Activated naive CD4-positive, alpha-beta T cell treated with anti-CD3 and anti-CD28 coated beads, Interleukin-2, amount 50 U/mL, for 72 hours (primary cell): ENCODE results near the gene YKT6. TPM values are rescaled to one million over a fixed set of nuclear protein-coding genes. Genes with fewer than 3 reads are reported as not detected.

ENCODE experiments used
- ATAC-seq, 2 donors: fragments of 150-1000 bp; cut with Tn5 transposase; 2 replicates each; pipeline ENCODE4 v1.10.0; 2021; ENCODE audit warnings: mild to moderate bottlenecking in 2 of 2, moderate library complexity in 2 of 2
- DNase-seq, 2 donors: peaks; one replicate each; pipeline ENCODE4 v3.0.0; 2021 to 2022; ENCODE audit warnings: low spot score in 2 of 2
- H3K27ac Mint-ChIP-seq, 2 donors: one replicate each; pipeline ENCODE4 v1.8.0; 2022; ENCODE audit warnings: mild to moderate bottlenecking in 2 of 2, mixed read lengths in 2 of 2
- H3K36me3 Mint-ChIP-seq, 2 donors: one replicate each; pipeline ENCODE4 v1.8.0; 2022; ENCODE audit warnings: mixed read lengths in 2 of 2
- H3K9me3 Mint-ChIP-seq, 2 donors: one replicate each; pipeline ENCODE4 v1.8.0; 2022; ENCODE audit warnings: mixed read lengths in 2 of 2
- total RNA-seq, 2 donors: library from RNA; stranded (reverse); gene quantifications; one replicate each; pipeline ENCODE4 v1.2.3, GENCODE V29; 2022

YKT6 gene
- total RNA-seq, 2 donors from 2014 or later: 45.2 to 72.9 TPM

DNA sequence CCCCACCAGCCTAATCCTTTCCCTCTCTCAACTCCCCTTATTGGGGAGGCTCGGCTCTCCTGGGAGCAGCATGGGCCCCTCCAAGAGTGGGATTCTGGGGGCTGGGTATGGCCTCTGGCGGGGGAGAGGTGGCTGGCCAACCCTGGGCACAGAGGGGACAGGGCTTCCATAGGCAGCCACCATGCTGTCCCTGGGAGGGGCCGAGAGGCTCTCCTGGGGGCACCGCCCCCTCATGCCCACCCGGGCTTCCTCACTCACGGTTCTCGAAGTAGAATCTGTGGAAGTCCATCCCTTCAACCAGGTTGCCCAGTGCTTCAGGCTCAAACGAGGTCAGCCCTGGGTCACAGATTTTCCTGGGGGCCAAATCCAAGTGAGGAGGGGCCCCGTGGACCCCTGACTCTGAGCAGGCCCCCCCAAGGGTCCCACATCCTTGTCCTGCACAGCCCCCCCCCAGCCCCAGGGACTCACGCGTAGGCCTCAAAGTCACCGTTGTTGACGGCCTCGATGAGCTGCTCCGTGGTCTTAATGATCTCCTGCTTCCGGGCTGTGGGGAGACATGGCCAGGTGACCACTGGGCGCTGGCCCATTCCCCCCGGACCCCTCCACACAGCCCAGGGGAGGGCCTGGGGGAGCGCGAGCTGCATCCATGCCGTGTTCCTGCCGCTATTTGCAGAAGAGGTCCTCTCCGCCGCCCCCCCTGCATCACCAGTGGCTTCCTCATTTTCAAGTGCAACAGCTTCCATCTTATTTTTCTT, 19.8 kb downstream of the YKT6 start:
- H3K27ac Mint-ChIP-seq: no peak overlapping the region
- no peaks in the 10 kb centered on the region for H3K9me3 Mint-ChIP-seq
- ATAC-seq (no peak), DNase-seq (no peak)
- H3K36me3 Mint-ChIP-seq: no peaks in the 10 kb centered on the region

DNA sequence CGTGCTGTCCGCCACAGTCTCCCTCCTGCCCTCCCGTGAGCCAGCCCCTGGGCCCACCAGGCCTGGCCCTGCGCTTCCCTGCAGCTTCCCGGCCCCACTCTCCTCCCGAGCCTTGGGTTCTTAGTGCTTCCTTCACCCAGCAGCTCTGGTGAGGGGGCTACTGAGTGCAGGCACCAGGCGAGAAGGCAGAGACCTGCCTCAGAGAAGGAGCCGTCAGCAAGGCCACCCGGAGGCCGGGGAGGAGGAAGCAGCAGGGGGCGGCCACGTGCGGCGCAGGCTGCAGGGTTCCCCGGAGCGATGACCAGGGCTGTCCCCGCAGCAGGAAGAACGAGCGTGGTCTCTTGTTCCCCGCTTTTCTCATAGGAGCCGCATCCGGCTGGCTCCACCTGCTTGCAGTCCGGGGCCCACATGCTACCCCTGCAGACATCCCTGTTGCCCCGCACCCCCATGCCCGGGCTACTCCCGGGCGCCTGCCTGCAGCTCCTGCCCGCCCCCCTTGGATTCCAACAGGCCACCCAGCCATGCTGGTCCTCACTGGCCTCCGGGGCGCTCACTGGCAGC, 20.5 kb downstream of the YKT6 start:
- ATAC-seq: no peak
- Mint-ChIP-seq H3K36me3 (no peaks in the 10 kb centered on the region), H3K9me3 (no peaks in the 10 kb centered on the region), H3K27ac (no peak overlapping the region)
- peak in 1 of 2 donors; percentile 35 for DNase-seq

DNA sequence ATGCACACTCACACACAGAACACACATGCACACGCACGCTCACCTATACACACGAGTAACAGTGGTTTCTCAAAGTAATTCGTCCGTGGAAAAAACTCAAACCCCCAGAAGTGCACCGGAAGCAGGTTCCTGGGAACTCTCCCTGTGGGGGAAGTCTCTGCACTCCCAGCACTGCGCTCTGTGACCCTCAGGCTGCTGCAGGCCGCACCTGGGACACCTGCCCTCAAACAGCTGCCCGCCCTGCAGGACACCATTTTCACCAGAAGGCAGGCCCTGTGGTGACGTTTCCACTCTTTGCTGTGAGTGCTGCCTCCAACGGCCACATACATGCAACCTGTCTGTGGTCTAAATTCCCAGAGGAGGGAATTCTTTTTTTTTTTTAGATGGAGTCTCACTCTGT, 21.3 kb downstream of the YKT6 start:
- ATAC-seq (no peak), DNase-seq (peak in 1 of 2 donors; percentile 47)
- H3K9me3 Mint-ChIP-seq: no peaks in the 10 kb centered on the region
- H3K27ac Mint-ChIP-seq: no peak overlapping the region
- no peaks in the 10 kb centered on the region for H3K36me3 Mint-ChIP-seq

DNA sequence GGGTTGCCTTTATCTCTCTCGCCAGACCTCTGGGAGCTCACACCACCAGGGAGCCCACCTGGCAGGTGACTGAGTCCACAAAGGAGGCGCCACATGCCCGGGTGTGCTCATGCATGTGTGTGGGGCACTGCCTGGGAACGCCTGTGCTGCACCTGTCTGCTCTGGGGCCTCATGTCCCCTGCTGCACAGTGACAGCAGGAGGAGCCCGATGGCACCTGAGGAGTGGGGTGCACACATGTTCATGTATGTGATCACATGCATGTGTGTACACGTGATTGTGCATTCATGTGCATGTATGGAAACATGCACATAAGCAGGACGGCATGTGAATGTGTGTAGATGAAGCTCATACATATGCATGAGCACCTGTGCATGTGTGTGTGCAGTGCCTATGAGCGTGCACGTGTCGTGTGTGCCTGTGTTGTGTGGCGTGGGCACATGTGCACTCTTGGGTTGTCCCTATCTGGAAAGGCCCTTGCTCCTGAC, 22.0 kb downstream of the YKT6 start:
- Mint-ChIP-seq H3K36me3 (no peaks in the 10 kb centered on the region), H3K27ac (no peak overlapping the region), H3K9me3 (no peaks in the 10 kb centered on the region)
- ATAC-seq (no peak), DNase-seq (no peak)

DNA sequence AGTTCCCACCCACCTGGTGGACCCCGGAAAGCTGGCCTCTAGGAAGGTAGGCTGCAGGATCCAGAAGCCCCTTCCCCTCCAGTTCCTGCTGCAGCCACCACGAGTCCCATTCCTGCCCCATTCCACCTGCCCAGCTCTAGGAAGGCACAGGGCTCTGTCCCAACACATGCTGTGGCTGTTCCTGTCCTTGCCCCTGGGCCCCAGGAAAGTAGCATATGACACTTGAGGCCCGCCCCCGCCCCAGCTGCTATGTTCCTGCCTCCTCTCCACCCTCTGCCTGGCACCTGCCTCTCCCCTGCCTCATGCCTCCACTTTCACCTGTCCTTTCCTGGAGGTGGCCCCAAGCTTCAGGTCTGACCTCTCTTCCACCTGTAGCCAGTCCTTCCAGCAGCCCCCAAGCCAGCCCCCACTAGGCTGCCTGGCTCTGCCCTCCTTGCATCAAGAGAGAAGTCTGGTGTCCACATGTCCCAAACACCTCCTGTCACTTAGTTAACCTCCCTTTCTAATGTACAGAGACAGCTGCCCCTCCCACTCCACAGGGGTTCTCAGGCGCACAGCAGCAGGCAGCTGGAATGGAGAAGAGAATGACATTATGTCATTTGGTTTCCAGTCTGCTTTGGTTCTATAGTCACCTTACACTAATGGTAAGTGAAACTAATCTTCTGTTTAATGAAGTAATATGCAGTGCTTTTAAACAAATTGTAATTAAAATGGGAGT, 22.7 kb downstream of the YKT6 start:
- Mint-ChIP-seq H3K27ac (peak overlapping the region in 1 of 2 donors; percentile 86), H3K9me3 (no peaks in the 10 kb centered on the region), H3K36me3 (no peaks in the 10 kb centered on the region)
- ATAC-seq (no peak), DNase-seq (no peak)

DNA sequence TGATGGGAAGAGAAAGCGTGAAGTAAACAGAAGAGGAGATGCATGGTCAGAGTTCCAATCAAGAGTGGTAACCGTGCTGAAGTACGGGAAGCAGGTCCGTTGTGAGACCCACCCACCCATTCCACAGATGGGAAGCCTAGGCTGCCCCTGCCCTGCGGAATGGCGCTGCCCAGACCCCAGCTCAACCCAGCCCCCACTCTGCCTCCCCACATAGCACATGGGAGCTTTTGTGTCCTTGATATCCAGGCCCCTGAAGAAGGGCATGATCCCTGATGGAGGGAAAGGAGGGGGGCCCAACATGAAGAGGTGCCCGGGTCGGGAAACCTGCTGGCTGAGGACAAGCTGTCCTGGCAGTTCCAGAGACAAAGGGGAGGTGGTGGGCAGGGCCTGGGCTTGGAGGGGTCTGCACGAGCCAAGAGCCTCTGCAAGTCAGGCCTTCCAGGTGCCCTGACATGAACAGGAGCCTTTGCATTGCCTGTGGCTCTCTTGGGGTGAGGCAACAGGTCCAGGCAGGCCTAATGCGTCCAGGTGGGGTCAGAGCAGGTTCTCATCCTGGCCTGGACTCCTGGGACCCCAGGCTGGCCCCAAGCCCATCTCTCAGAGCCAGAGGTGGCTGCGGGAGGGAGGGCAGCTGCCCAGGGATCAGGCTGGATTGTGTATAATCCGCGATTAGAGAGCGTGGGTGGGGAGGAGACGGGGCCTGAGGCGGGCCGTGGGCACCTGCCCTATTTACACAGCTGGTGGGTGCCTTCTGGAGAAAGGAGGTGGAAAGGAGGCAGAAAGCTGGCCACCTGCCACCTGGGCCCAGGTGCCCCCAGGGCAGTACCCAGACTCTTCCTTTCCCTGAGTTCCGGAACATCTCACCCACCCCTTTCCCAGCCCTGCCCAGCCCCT, 23.5 kb downstream of the YKT6 start:
- H3K36me3 Mint-ChIP-seq: no peaks in the 10 kb centered on the region
- DNase-seq (no peak), ATAC-seq (no peak)
- H3K9me3 Mint-ChIP-seq: no peaks in the 10 kb centered on the region
- no peak overlapping the region for H3K27ac Mint-ChIP-seq

DNA sequence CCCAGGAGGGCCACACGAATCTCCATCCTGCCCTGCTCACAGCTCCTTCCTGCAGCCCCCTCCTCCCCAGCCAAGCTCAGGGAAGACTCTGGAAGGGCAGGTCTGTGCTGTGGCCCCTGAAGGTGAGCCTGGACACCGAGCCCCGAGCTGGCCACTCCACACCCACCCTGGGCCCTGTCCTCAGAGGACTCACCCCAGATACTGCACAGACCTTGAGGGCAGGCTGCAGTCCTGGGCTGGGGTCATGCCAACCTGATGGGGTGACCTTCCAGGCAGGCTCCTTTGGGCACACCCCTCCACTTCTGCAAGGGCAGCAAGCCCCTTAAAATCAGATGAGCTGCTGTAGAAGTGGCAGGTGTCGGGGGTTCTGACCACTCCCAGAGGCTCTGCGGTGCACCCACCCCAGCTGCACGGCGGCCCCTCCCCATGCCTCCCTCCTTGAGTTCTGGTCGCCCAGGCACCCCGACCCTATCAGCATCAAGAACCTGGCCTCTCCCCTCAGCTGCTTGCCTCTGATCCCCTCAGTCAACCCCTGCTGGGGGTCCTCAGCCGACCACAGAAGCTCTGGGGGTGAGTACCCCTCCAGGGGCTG, 24.3 kb downstream of the YKT6 start:
- Mint-ChIP-seq H3K36me3 (no peaks in the 10 kb centered on the region), H3K9me3 (no peaks in the 10 kb centered on the region), H3K27ac (no peak overlapping the region)
- DNase-seq (no peak), ATAC-seq (no peak)

DNA sequence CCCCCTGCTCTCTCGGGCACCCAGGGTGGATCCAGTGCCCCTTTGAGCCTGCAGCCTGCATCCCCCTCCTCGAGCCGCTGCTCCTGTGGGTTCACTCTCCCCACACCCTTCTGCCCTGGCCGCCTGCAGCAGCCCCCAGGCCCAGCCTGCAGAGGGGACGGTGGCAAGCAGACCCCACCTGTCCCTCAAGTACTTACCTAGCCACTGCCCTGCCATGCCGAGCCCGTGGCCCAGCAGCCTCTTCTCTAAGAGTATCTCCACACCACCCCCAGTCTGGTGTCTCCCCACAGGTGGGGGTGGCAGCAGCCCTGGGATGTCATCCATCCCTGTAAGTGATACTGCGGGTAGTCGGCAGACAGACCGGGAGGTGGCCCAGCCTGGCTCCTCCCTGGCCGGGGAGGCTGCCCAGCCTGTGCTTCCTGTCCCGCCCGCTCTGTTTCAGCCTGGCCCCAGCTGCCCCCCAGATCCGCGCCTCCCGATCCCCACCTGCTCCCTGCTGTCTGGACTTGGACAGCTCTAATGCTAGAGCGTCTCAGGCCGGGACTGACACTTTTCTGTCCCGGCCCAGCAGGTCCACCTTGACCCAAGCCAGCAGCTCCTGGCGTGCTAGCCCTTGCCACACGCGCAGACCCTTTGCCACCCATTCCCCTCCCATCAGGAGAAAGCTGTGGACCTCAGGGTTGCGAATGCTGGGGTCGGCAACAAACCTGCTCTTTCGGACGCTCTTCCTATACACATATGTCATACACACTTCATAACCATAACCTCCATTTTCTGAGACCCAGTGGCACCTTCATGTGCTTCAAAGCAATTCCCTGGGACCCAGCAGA, 25.0 kb downstream of the YKT6 start:
- no peak for ATAC-seq
- Mint-ChIP-seq H3K36me3 (no peaks in the 10 kb centered on the region), H3K27ac (peak overlapping the region in 1 of 2 donors; percentile 36), H3K9me3 (no peaks in the 10 kb centered on the region)
- no peak for DNase-seq

DNA sequence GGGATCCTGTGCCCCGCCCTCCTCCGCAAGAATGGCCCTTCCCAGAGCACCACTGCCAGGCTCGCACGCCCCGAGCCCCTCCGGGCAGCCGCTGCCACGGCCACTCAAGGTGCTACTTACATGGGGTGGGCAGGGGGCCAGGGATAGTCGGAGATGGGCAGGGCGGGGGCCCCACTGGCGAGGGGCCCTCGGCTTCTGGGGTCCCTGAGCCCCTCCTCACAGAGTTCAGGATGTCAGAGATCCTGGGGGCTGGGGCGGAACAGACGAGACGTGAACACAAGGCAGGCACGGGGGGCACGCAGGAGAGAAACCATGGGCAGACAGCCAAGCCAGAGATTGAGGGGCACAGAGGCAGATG, 25.6 kb downstream of the YKT6 start:
- no peak overlapping the region for H3K27ac Mint-ChIP-seq
- DNase-seq (no peak), ATAC-seq (no peak)
- no peaks in the 10 kb centered on the region for H3K9me3 Mint-ChIP-seq
- no peaks in the 10 kb centered on the region for H3K36me3 Mint-ChIP-seq

DNA sequence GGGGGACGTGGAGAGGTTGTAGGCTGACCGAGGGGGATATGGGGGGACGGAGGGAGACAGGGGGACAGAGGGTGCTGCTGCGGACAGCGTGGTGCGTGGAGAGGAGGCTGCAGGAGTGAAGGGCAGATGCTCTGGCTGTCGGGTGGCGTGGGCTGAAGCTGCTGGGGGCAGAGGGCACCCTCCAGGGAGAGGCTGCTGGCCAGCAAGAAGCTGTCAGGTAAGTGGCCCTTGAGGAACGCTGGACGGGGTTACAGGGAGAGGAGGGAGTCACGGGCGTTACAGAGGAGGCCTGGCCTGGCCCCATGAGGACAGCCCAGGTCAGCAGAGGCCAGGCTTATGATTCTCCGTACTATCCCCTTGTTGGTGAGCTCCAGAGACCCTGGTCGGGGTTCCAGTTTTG, 27.1 kb downstream of the YKT6 start:
- DNase-seq (no peak), ATAC-seq (no peak)
- H3K27ac Mint-ChIP-seq: peak overlapping the region in 1 of 2 donors; percentile 49
- no peaks in the 10 kb centered on the region for H3K36me3 Mint-ChIP-seq
- H3K9me3 Mint-ChIP-seq: no peaks in the 10 kb centered on the region

DNA sequence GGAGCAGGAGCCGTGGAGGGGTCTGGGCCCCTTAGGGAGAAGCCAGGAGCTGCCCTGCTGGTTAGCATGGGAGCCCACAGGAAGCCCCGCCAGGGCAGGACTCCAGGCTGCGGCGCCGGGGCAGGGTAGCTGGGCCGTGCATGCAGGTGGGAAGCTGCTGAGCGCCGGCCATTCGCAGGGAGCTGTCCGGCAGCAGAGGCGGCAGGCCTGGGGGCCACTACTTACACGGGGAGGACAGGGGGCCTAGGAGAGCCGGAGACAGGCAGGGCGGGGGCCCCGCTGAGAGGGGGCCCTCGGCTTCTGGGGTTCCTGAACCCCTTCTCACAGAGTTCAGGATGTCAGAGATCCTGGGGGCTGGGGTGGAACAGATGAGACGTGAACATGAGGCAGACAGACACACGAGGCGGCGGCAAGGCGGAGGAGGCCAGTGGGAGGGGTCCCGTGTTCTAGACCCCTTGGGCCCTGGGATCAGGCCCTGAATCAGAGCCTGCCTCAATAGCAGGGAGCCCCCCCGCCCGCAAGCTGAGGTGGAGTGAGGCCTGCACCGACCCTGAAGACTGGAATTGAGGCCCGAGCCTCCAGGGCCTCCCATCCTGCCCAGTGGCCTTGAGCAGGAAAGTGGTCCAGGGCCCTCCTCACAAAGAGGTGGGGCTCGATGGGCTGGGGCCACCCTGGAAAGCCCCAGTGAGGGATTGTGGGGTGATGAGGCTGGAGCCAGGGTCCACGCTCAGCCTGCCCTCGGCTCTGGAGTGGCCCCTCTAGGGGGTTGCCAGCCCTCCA, 28.0 kb downstream of the YKT6 start:
- no peaks in the 10 kb centered on the region for H3K9me3 Mint-ChIP-seq
- H3K36me3 Mint-ChIP-seq: no peaks in the 10 kb centered on the region
- ATAC-seq: no peak
- DNase-seq: no peak
- peak overlapping the region in 1 of 2 donors; percentile 49 for H3K27ac Mint-ChIP-seq

DNA sequence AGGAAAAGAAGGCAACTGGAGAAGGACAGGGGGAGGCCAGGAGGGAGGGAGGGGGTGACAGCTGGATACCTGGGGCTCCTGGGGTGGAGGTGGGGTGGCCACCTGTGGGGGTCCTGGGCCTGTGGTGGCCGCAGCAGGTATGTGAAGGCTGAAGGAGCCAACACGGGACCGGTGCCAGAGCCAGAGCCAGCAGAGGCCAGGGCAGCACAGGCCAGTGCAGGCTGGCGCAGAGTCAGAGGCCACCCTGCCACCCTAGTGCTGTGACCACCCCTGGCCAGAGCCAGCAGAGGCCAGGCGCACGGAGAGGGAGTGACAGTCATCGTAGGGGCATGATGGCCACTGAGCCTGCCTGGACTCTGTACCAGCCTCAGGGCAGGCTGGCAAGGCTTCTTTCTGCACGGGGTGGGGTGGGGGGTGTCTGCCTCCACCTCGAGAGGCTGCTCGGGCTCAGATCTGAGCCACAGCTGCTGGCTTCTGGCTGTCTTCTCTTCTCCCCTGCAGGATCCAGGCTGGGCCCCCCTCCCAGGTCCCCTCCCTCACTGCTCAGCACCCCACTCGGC, 28.8 kb downstream of the YKT6 start:
- Mint-ChIP-seq H3K27ac (no peak overlapping the region), H3K9me3 (no peaks in the 10 kb centered on the region), H3K36me3 (no peaks in the 10 kb centered on the region)
- no peak for DNase-seq
- ATAC-seq: no peak

DNA sequence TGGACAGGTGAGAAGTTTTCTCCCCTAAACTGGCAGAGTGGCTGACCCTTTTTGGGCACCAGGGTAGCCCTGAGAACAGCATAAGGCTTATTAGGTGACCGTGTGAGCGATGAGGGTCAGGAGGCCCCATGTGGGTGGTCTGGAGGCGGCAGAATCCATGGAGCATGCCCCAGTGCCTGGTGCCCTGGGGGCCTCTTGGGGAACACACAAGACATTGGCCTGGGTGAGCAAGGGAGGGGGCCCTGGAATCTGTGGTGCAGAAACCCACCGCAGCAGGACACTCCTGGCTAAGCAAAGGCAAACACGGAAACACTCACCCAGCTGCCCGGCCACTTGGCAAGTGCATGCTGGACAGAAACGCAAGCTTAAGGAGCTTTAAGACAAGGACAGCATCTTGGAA, 29.5 kb downstream of the YKT6 start:
- DNase-seq (no peak), ATAC-seq (no peak)
- Mint-ChIP-seq H3K27ac (no peak overlapping the region), H3K36me3 (no peaks in the 10 kb centered on the region), H3K9me3 (no peaks in the 10 kb centered on the region)

DNA sequence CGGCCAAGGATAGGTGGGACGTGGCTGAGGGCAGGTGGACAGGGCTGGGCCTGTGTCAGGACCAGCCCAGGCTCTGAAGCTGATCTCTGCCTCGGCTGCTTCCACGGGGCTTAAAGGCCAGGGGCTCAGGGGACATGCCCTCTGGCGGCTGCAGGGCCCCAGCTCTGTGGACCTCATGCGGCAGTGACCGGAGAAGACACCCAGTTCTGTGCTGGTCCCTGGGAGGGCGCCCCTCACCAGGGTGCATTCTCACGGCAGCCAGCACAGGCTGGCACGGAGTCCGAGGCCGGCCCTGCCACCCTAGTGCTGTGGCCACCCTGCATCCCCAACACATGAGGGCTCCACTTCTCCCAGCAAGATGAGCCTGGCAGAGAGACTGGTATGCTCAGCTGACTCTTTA, 30.3 kb downstream of the YKT6 start:
- no peak for ATAC-seq

DNA sequence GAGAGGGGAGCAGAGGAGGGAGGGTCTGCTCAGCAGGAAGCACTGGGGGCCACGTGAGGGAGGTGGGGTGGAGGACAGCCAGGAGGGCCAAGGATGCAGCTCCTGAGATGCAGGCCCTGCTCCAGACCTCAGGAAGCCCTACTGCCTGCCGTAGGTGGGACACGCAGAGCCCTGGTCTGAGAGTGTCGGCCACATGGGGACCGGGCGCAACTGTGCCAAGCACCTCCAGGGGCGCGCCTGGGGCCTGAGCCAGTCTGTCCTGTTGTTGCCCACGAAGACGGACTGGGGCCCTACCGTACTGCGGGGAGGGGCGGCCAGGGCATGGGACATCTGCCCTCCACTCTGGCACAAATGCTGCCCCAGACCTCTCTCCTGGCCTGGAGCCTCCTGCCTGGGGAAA, 31.6 kb downstream of the YKT6 start:
- no peaks in the 10 kb centered on the region for H3K9me3 Mint-ChIP-seq
- H3K36me3 Mint-ChIP-seq: no peaks in the 10 kb centered on the region
- peak overlapping the region in 1 of 2 donors; percentile 36 for H3K27ac Mint-ChIP-seq
- ATAC-seq: no peak
- no peak for DNase-seq

More for the DNA sequence above, 30.3 kb downstream of the YKT6 start:
- Mint-ChIP-seq H3K36me3 (no peaks in the 10 kb centered on the region), H3K27ac (no peak overlapping the region), H3K9me3 (no peaks in the 10 kb centered on the region)
- DNase-seq: no peak
